NCI-H2196 (cell line): ENCODE results near the gene IL17A.
A peak's percentile ranks its signal among the peaks of the same experiment; 100 is the strongest.

Source experiments
- DNase-seq: peaks from one replicate; lab custom pipeline; 2025; ENCODE audit not compliant: unreplicated experiment; lab: John Stamatoyannopoulos, UW

The IL17A gene

GRCh38 chr6:52210227-52210626 lies 24.1 kb downstream of the IL17A start:
- DNase-seq: no peak

- no peak for DNase-seq
Observed at GRCh38 chr6:52213127-52213526, 27.0 kb downstream of the IL17A start.

DNA sequence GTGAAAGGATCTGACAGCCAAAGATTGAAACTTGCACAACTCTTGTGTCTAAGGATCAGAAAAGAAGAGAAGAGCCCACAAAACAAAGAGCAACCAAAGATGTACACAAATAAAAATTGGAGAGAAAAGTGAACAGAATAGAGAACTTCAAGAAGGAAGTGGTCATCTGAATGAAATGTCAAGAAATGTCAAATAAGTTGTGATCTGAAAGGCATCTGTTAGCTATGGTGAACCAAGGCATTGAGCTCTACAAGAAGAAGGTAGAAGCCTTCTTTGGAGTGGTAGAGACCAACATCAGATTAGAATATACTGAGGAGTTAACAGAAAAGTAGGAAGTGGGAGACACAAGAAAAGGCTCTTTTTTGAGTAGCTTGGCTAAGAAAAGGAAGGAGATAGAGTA lies 29.6 kb downstream of the IL17A start:
- DNase-seq: no peak

DNA sequence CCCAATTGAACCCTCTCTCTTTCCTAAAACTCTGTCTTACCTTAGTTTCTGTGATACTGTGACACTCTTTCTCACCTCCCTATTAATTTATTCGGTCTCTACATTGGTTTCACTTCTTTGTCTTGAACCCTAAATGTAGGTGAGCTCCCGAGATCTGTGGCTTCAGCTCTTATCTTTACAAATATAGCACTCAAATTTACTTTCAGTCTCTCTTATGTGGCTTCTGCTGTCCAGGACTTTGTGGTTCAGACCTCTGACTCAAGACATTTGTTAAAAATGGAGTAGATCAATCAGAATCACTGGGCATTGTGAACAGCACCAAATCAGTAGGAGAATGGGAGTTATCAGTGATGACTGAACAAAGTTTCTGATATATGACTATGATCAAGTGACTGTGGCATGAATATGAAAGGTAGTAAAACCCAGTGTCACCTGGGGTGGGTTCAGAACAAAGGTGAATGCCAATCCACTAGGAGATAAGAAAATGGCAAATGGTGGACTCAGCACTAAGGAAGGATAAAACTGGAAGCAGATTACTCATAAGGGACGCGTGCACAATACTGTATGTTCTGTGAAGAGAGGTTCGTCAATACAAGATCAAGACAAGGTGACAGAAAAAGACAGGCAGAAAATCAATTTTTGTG lies 30.9 kb downstream of the IL17A start:
- DNase-seq: no peak

- DNase-seq: no peak
Observed at GRCh38 chr6:52217761-52218160, 31.6 kb downstream of the IL17A start.

DNA sequence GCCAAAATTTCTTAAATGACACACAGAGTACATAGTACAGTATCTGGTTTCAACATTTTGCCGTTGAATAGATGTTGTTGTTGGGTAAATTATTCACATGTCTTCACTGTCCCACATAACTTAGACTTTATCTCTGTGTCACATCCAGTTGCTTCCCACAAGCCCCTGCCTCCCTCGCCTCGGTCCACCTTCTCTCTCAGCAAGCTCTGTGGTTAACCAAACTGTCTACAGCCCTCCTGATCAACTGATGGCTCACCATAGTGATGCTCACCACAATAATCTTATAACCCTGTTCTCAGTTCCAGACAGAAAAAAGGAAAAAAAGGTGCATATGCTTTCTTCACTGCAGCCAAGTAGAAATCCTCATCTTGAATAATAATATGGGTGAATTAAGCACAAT lies 35.1 kb downstream of the IL17A start:
- DNase-seq: no peak

DNA sequence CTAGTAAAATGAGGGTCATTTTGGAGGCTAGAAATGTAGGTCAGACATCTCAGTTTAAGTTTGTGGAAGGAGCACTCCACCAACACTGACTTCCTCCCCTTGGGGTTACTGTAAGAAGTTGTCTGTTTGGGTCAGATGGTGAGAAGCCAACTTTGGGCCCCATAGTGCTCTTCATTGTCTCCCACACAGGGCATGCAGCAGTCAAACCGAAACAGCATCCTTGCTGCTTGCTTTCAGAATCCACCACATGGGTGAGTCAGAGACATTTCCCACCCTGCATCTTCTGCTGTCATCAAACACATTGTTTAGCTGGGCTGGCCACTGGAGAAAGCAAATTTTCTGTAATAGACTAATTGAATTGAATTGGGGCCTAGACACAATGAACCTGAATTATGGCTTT lies 41.3 kb downstream of the IL17A start:
- DNase-seq: no peak

DNA sequence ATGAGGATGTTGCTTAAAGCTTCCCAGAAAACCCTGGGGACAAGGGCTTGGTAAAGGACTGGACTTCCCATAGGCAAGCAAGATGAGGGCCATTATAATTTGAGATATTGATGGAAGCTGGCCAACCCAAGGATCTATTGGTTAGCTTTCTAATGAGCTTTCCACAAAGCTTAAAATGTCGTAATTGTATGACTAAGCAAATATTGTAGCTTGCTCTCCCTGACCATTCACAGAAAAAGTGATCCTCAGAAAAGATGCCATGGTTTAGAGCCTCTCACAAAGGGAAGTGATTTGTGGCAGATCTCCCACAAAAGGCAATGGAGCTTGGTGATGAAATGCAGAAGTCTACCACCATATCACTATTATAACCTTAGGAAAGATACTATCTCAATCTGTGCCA lies 44.5 kb downstream of the IL17A start:
- no peak for DNase-seq

- no peak for DNase-seq
Observed at GRCh38 chr6:52231406-52232127, 45.4 kb downstream of the IL17A start.

- DNase-seq: no peak
Observed at GRCh38 chr6:52233005-52233404, 46.8 kb downstream of the IL17A start.

GRCh38 chr6:52233975-52234823 lies 48.0 kb downstream of the IL17A start:
- DNase-seq: peak; percentile 25
